Measurements from ENCODE around the gene EHBP1. TPM values are rescaled to one million over a fixed set of nuclear protein-coding genes. Genes with fewer than 3 reads are reported as not detected.

The EHBP1 gene
- polyA plus RNA-seq, 1 donor, result 24.5 TPM

DNA sequence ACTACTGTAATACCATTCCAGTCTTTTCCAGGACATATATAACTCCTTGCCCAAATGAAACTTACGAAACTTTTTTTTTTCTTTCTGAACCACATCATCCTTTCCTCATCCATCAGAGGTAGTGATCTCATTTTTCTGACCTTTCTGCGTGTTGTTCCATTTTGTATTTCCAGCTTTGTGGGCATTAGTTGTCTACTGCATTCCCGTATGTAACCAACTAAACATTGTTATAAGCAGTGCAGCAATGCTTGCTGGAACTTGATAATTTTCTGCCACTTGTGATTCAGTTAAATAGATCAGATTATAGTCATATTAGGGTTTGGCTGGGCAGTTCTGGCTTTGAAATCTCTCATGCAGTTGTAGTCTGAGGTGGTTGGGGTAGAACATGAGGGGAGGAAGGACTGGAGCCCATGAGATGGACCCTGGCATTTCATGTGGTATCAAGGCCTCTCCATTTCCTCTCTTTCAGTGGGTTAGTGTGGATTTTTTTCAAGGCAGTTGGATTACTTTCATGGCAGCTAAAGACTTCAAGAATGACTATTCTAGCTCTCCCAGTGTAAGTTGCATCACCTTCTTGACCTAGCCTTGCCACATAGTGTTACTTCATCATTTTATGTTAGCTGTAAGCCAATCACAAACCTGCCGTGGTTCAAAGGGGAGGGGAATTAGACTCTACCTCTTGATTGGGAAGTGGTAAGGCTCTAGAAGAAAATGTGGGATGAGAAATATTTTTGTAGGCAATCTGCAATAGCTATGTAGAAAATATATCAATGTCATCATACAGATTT, 80.5 kb downstream of the EHBP1 start:
- no peak for DNase-seq

DNA sequence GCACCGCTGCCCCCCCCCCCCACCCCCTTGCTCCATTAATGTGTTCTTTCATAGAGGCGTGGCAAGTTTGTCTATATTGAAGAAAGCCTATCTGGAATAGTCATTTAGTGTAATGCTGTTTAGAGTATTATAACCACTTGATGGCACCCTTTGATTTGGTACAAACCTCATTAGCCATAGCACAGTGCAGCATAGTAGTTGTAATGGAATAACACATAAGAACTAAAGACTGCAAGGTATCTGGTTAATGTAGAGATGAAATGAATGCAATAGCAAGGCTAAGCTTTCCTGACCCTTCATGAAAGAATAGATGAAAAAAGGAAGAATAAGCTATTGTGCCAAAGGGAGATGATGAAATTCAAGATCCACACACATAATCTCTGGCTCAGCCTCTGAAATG, 81.9 kb downstream of the EHBP1 start:
- peak; percentile 6 for DNase-seq

DNA sequence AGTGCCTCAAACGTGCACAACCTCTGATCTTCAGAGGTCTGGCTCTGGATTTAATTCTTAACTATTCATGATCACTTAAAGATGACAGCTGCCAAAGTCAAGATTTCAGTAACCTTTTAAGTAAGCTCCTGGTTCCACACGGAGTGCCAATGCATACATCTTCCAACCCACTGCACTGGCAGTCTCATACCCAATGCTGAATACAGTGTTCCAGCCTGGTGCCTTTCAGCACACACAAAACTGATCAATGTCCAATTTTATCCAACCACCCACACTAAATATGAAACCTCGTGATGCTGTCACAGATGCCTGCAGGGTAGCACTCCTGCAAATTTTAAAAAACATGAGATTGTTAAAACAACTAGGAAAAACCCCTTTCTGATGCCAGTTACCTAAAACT, 84.0 kb downstream of the EHBP1 start:
- DNase-seq, result no peak

GRCh38 chr2:62789918-62790317, 84.4 kb downstream of the EHBP1 start:
- DNase-seq, result no peak

DNA sequence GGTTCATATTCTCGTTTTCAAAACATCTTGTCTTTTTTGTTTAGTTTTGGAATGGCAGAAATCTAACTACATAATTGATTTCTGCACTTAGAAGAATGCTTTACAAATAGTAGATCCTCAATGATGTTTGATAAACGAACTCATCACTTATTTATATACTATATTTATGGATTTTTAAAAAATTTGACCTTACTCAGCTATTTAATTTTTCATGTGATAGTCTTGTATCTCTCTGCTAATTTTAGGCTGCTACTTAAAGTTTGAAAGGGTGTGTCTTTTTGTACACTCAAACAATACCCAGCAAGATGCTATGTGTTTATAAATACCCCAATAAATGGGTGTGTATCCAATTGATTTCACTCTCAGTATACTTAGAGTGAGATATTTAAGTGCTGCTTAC, 86.9 kb downstream of the EHBP1 start:
- no peak for DNase-seq

DNA sequence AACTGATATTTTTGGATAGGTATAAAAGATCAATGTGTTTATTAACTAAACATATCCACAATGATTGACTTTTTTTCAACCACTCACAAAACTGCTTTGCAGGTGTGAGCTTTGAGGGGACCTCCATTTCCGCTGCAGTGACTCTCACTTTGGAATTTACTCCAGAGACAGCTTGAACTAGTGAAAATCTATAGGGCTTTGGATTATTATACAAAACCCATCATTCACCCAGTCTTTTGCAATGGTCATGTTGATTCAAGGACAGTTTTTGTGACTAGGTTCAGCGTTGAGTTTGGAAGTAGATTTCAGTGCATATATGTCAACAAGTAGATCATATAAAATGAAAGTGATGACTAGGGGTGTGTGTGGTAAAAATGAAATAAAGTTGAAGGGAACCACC, 87.7 kb downstream of the EHBP1 start:
- no peak for DNase-seq

DNA sequence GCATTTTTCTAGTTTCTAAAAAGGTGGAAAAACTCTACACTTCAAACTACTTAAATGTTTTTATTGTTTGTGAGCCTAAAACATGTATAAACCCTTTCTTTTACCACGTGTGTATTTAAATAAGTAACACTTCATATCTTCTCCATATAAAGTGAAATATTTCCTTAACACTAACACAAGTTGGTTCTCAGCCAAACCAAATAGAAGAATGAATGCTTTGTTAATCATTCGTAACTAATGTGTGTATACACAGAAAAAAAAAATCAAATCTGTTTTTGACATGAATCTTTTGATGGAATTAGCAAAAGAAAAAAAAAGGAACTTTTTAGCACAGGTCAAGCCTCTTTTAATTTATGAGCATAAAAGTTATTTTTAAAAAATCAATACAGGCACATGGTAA, 89.3 kb downstream of the EHBP1 start:
- DNase-seq, result no peak

DNA sequence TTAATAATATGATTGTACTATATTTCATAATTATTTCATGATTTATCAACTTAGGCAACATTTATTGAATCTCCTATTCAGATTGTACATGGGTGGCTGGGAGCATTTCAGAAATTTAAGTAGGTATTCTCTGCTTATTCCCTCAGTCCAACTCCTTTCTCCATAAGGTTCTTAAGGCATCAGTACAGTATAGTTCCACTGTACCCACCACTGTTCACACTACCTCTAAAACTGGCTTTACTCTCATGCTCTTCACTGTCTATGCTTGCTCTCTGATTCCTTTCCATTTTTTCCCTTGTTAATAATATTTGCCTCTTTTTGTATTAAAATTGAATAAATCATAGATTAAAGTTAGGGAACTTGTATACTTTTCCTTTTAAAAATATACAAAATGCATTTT, 89.8 kb downstream of the EHBP1 start:
- DNase-seq, result no peak

GRCh38 chr2:62797107-62797506, 91.6 kb downstream of the EHBP1 start:
- DNase-seq, result no peak

DNA sequence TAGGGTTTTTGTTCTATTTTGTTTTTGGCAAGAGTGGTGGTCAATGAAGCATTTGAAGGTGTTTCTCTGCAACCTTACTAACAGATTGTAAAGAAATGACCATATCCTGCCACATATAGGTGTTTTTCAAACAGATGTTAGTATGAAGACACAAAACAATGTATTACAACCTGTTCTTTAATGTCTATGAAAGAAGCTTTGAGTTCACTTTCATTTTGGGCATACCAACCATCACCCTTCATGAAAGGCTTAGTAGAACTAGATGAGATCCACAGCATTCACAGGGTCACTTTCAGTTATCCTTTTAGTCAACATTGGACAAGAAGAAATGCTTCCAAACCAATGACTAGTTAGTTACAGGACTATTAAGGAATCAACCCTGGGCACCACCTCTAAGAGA, 95.1 kb downstream of the EHBP1 start:
- DNase-seq, result no peak

DNA sequence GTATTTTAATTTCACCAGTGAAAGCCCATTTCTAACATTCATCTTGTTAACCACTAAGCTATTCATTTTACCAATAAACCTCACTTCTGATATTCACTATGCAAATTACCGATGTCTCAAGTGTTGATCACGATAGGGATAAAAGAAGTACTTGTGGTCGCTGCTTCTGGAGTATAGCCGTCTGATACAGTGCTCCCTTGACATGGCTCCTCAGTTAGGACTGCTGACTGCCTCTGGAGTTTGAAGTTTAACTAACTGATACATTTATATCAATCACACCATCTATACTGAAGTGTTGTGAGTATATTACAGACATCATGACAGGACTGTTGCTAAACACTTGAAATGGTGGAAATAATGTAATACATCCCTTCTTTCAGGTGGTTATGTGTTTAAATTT, 95.6 kb downstream of the EHBP1 start:
- no peak for DNase-seq

DNA sequence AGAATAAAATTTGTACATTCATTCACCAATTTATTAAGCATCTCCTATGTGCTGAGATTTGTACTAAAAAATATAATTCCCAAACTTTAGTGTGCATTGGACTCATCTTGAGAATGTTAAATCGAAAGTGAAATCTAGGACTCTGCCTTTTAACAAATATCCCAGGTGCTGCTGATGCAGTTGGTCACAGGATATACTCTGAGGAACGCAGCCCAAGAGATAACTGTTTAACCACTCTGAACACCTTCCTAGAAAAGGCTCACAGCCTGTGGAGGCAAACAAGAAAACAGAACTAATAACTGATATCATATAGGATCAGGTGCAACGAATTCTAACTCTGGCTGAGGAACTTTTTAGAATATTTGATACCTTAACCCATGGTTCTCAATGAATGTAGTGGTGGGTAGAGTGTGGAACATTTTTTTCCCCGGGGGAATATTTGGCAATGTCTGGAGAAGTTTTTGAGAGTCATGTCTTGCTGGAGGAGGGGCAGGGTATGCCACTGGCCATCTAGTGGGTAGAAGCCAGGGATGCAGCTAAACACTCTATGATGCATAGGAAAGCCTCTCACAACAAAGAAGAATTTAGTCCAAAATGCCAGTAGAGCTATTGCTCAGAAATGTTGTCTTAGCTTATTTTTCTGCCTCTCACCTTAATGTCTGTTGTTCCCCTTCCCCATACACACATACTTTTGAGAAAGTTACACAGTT, 96.5 kb downstream of the EHBP1 start:
- DNase-seq, result no peak

GRCh38 chr2:62803961-62804360, 98.4 kb downstream of the EHBP1 start:
- DNase-seq, result no peak

DNA sequence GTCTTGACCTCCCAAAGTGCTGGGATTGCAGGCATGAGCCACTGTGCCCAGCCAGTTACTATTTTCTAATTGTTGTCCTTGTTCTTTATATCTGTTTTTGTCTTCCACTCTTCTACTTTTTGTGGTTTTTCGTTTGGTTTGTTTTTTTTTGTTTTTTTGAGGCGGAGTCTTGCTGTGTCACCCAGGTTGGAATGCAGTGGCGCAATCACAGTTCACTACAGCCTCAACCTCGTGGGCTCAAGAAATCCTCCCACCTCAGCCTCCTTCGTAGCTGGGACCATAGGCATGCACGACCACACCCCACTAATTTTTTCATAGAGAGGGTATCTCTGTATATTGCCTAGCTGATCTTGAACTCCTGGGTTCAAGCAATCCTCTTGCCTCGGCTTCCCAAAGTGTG, 100.7 kb downstream of the EHBP1 start:
- no peak for DNase-seq

GRCh38 chr2:62808554-62808953, 103.0 kb downstream of the EHBP1 start:
- DNase-seq, result no peak

DNA sequence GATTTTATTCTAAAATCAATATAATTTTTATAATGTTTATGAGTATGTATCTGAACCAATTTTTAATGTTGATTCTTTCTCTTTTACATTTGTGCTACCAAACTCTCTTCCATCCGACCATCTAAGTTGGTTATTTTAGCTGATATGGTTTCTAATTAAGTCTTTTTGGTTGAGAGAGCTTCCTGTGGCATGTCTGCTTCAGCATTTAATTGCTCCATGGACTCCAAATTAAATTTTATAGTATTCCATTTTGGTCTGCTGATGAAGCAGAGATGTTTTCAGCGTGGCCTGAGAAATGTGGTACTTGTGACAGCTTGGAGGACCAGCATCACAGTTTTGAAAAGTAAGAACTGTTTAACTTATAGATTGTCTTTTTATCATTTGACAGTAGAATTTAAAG, 105.6 kb downstream of the EHBP1 start:
- DNase-seq, result no peak

DNA sequence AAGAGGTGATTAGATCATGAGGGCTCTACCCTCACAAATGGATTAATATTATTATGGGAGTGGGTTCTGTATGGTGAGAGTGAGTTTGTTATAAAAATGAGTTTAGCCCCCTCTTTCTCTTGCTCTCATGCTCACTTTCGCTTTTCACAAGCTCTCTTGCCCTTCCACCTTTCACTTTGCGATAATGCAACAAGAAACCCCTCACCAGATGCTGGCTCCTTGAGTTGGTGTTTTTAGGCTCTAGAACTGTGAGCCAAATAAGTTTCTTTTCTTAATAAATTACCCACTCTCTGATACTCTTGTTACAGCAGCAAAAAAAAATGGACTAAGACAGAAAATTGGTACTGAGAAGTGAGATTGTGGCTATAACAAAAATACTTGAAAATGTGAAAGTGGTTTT, 106.5 kb downstream of the EHBP1 start:
- no peak for DNase-seq

DNA sequence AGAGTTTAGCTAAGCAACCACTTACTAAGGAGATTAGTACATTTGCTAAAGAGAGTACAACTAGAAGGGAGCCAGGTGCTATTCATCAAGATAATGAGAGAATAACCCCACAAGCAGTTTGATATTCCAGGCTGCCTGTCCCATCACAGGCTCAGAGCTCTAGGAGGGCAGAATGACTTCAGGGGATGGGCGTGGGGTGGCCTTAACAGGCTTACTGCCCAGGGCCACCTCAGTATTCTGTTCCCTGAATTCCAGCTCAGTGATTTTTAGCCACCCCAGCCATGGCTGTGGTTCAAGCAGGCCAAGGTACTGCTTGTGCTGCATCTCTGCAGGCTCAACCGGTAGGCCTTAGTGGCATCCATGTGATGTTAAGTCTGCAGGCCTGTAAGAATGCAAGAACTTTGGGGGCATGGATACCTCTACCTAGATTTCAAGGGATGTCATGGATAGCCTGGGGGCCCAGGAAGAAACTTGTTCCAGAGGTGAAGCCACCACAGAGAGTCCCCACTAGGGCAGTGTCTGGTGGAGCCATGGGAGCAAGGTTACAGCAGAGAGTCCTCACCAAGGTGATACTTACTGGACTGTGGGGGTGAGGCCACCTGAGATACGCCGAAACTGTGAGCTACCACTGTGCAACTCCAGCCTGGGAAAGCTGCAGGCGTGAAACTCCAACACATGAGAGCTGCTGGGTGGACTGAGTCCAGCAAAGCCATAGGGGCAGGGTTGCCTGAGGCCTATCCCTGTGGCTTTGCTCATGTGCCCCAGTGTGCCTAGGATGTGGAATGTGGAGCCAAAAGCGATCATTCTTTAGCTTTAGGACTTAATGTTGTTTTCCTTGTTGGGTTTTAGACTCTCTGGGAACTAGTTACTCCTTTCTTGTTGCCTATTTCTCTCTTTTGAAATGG, 107.7 kb downstream of the EHBP1 start:
- no peak for DNase-seq

GRCh38 chr2:62814123-62814522, 108.6 kb downstream of the EHBP1 start:
- peak; percentile 17 for DNase-seq

DNA sequence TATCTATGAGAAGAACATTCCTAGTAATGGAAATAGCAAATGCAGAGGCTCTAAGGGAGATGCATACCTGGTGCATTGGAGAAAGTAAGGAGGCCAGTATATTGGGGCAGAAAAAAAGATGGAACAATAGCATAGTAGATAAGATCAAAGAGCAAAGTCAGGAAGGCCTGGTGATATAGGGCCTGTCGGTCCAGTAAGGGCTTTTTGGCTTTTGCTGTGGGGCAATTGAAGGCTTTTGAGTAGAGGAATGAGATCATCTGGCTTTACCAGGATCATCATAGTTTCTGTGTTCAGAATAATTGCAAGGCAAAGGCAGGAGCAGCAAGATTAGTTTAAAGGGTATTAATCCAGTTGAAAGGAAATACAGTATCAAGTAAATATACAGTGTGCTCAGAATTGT, 111.8 kb downstream of the EHBP1 start:
- no peak for DNase-seq

- DNase-seq, result no peak
These were observed 112.6 kb downstream of the EHBP1 start for GRCh38 chr2:62817995-62818713.

GRCh38 chr2:62822549-62822948, 117.0 kb downstream of the EHBP1 start:
- DNase-seq, result no peak

GRCh38 chr2:62824388-62824787, 118.9 kb downstream of the EHBP1 start:
- DNase-seq, result no peak

Data from hindlimb muscle (tissue), 1 donor.